C4-2B (cell line): Measurements from ENCODE around the gene TM7SF2.

Experiments used
- CTCF ChIP-seq: fragments of 450-650 bp; conservative IDR thresholded peaks from 2 replicates; pipeline ENCODE4 v1.5.1; 2017; ENCODE audit warnings: mild to moderate bottlenecking
- ZFX ChIP-seq: fragments of 450-650 bp; IDR thresholded peaks from 2 replicates; pipeline ENCODE4 v1.6.1; 2017

DNA sequence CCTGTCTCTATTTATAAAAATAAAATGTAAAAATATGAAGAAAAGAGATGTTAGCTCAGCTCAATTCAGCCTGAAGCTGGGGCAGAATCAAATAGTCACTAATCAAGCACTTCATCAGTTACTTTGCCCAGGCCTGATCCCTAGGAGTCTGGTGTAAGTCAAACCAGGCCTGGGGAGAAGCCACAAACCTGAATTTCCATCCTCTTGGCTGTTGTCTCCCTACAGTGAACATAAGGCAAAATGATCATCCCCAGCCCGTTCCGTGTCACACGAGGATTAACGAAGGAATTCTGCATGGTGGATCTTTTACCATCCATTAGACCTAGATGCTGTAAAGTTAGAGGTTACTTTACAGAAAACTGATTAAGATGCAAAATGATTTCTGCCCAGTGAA lies 46.8 kb upstream of the TM7SF2 start:
- no peak for TF ChIP-seq CTCF
- no peak for TF ChIP-seq ZFX
